Endodermal cell (in vitro differentiated cells): ENCODE data around the gene RPL7L1. TPM values are rescaled to one million over a fixed set of nuclear protein-coding genes. Genes with fewer than 3 reads are reported as not detected.
A peak's percentile ranks its signal among the peaks of the same experiment; 100 is the strongest.

Experiments
- DNase-seq: peaks from one replicate; pipeline ENCODE4 v3.0.0-alpha.2; 2017
- H3K27ac ChIP-seq: 2 replicates; pipeline ENCODE4 v1.5.1; 2013; ENCODE audit warnings: mild to moderate bottlenecking, low read depth, low read length, moderate library complexity
- H3K27me3 ChIP-seq: 2 replicates; pipeline ENCODE4 v1.6.1; 2013; ENCODE audit warnings: mild to moderate bottlenecking, low read length, moderate library complexity; ENCODE audit not compliant: insufficient read depth, control insufficient read depth, poor library complexity, severe bottlenecking
- H3K36me3 ChIP-seq: 2 replicates; pipeline ENCODE4 v1.7.0; 2013; ENCODE audit warnings: mild to moderate bottlenecking, low read length, moderate library complexity; ENCODE audit not compliant: control insufficient read depth, insufficient read depth
- H3K4me1 ChIP-seq: one replicate; pipeline ENCODE4 v1.7.0; 2013; ENCODE audit warnings: low read length; ENCODE audit not compliant: control insufficient read depth, insufficient read depth
- H3K4me3 ChIP-seq: 2 replicates; pipeline ENCODE4 v1.5.1; 2013; ENCODE audit warnings: mild to moderate bottlenecking, low read length, moderate library complexity
- H3K9ac ChIP-seq: 2 replicates; pipeline ENCODE4 v1.6.1; 2013; ENCODE audit warnings: mild to moderate bottlenecking, low read length, moderate library complexity; ENCODE audit not compliant: poor library complexity, severe bottlenecking; ENCODE audit errors: extremely low read depth
- H3K9me3 ChIP-seq: 2 replicates; pipeline ENCODE4 v1.6.1; 2013; ENCODE audit warnings: mild to moderate bottlenecking, low read length, moderate library complexity; ENCODE audit not compliant: control insufficient read depth
- H3K27ac Mint-ChIP-seq: 2 replicates; pipeline ENCODE4 v1.8.0; 2020; ENCODE audit warnings: mixed read lengths
- H3K27me3 Mint-ChIP-seq: 2 replicates; pipeline ENCODE4 v1.8.0; 2021; ENCODE audit warnings: mild to moderate bottlenecking, mixed read lengths; ENCODE audit not compliant: insufficient read depth
- H3K36me3 Mint-ChIP-seq: 2 replicates; pipeline ENCODE4 v1.8.0; 2020; ENCODE audit warnings: low read depth, mixed read lengths
- H3K4me1 Mint-ChIP-seq: 2 replicates; pipeline ENCODE4 v1.8.0; 2020; ENCODE audit warnings: mixed read lengths
- H3K4me3 Mint-ChIP-seq: 2 replicates; pipeline ENCODE4 v1.8.0; 2020; ENCODE audit warnings: mild to moderate bottlenecking, moderate library complexity, mixed read lengths
- H3K9me3 Mint-ChIP-seq: 2 replicates; pipeline ENCODE4 v1.8.0; 2020; ENCODE audit warnings: mild to moderate bottlenecking, mixed read lengths
- CTCF ChIP-seq: fragments of 200-600 bp; sonication (generic); conservative IDR thresholded peaks from 2 replicates; pipeline ENCODE4 v1.5.0; 2021; ENCODE audit warnings: antibody characterized with exemption, mild to moderate bottlenecking
- WGBS, 2 experiments: methylation state at CpG; one replicate each; pipeline versions ENCODE4 v1.1.5 to v1.1.7; 2013; ENCODE audit warnings: missing lambda C conversion rate in 2 of 2, mixed read lengths in 1 of 2; ENCODE audit not compliant: insufficient coverage in 1 of 2, insufficient read length in 1 of 2; 5-methylcytosine and 5-hydroxymethylcytosine counted together
- total RNA-seq, 2 donors: library from RNA; stranded (reverse); fragmentation: NEBNext Ultra II Directional in 1 of 2; extraction: Animal tissue kit (Norgen Biotek cat#: 25700) in 1 of 2; gene quantifications; 2 replicates in 1 of 2; 3 replicates in 1 of 2; pipeline ENCODE4 v1.2.1, GENCODE V29; 2021

RPL7L1 gene
- total RNA-seq, 2 donors from 2014 or later, result 112 to 114 TPM

GRCh38 chr6:42907336-42907735 lies 27.9 kb downstream of the RPL7L1 start:
- WGBS, 2 experiments, result 84 to 90% methylated on average over 2 to 5 of the region's 5 CpGs
- H3K4me1 ChIP-seq, result no peaks in the 10 kb centered on the region
- Mint-ChIP-seq H3K36me3 (no peaks in the 10 kb centered on the region), H3K4me1 (peaks cover 12% of the 10 kb centered on the region), H3K27ac (no peak overlapping the region), H3K4me3 (no peak overlapping the region), H3K9me3 (no peaks in the 10 kb centered on the region), H3K27me3 (no peaks in the 10 kb centered on the region)
- no peak for TF ChIP-seq CTCF
- H3K27ac ChIP-seq, result no peak overlapping the region
- no peaks in the 10 kb centered on the region for H3K27me3 ChIP-seq
- H3K9ac ChIP-seq, result no peak overlapping the region
- no peaks in the 10 kb centered on the region for H3K36me3 ChIP-seq
- no peaks in the 10 kb centered on the region for H3K9me3 ChIP-seq
- no peak for DNase-seq
- no peak overlapping the region for H3K4me3 ChIP-seq

- DNase-seq, result no peak
- no peaks in the 10 kb centered on the region for H3K9me3 Mint-ChIP-seq
- H3K9ac ChIP-seq, result no peak overlapping the region
- H3K4me1 ChIP-seq, result no peaks in the 10 kb centered on the region
- H3K4me1 Mint-ChIP-seq, result no peaks in the 10 kb centered on the region
- H3K9me3 ChIP-seq, result no peaks in the 10 kb centered on the region
- H3K27me3 ChIP-seq, result no peaks in the 10 kb centered on the region
- no peaks in the 10 kb centered on the region for H3K36me3 Mint-ChIP-seq
- H3K27ac Mint-ChIP-seq, result no peak overlapping the region
- no peak overlapping the region for H3K4me3 ChIP-seq
- H3K27me3 Mint-ChIP-seq, result peaks cover 2% of the 10 kb centered on the region
- H3K36me3 ChIP-seq, result no peaks in the 10 kb centered on the region
- no peak overlapping the region for H3K27ac ChIP-seq
- TF ChIP-seq CTCF, result no peak
- 96 to 100% methylated on average over 1 to 8 of the region's 10 CpGs for WGBS, 2 experiments
- no peak overlapping the region for H3K4me3 Mint-ChIP-seq
Measured at GRCh38 chr6:42909835-42910234, 30.4 kb downstream of the RPL7L1 start.

GRCh38 chr6:42911171-42912021 lies 32.0 kb downstream of the RPL7L1 start:
- H3K4me3 Mint-ChIP-seq, result peak overlapping the region; percentile 68
- H3K9me3 Mint-ChIP-seq, result no peaks in the 10 kb centered on the region
- peak; percentile 92 for DNase-seq
- H3K9me3 ChIP-seq, result no peaks in the 10 kb centered on the region
- no peaks in the 10 kb centered on the region for H3K36me3 ChIP-seq
- H3K4me3 ChIP-seq, result peak overlapping the region; percentile 79
- H3K27ac ChIP-seq, result peak overlapping the region; percentile 64
- H3K27me3 Mint-ChIP-seq, result peaks cover 2% of the 10 kb centered on the region
- no peaks in the 10 kb centered on the region for H3K27me3 ChIP-seq
- WGBS, 2 experiments, result 4 to 15% methylated on average over 18 to 49 of the region's 49 CpGs
- H3K9ac ChIP-seq, result peak overlapping the region; percentile 55
- peak overlapping the region; percentile 95 for H3K27ac Mint-ChIP-seq
- H3K36me3 Mint-ChIP-seq, result no peaks in the 10 kb centered on the region
- no peaks in the 10 kb centered on the region for H3K4me1 Mint-ChIP-seq
- peak; percentile 70 for TF ChIP-seq CTCF
- no peaks in the 10 kb centered on the region for H3K4me1 ChIP-seq
